H9 (cell line): Measurements from ENCODE around the gene VPS45. TPM values are rescaled to one million over a fixed set of nuclear protein-coding genes. Genes with fewer than 3 reads are reported as not detected.

Source experiments
- DNase-seq: peaks from one replicate; pipeline ENCODE4 v3.0.0-alpha.2; 2017
- H2AFZ ChIP-seq: one replicate; pipeline ENCODE4 v1.6.1; 2013; ENCODE audit warnings: mild to moderate bottlenecking, low read length, control low read depth, moderate library complexity
- H2AK5ac ChIP-seq: 2 replicates; pipeline ENCODE4 v1.6.1; 2013; ENCODE audit warnings: low read length, control low read depth, mixed read lengths; ENCODE audit not compliant: insufficient read length
- H2BK120ac ChIP-seq: one replicate; pipeline ENCODE4 v1.6.1; 2013; ENCODE audit warnings: low read depth, mild to moderate bottlenecking, low read length, control low read depth, inconsistent platforms; ENCODE audit not compliant: poor library complexity, severe bottlenecking
- H2BK12ac ChIP-seq: 2 replicates; pipeline ENCODE4 v1.6.1; 2013; ENCODE audit warnings: low read length, control low read depth, mixed read lengths, low read depth; ENCODE audit not compliant: insufficient read length
- H2BK15ac ChIP-seq: 2 replicates; pipeline ENCODE4 v1.6.1; 2013; ENCODE audit warnings: low read depth, low read length, control low read depth
- H2BK20ac ChIP-seq: one replicate; pipeline ENCODE4 v1.6.1; 2013; ENCODE audit warnings: low read depth, mild to moderate bottlenecking, low read length, control low read depth, inconsistent platforms; ENCODE audit not compliant: poor library complexity, severe bottlenecking
- H2BK5ac ChIP-seq: 2 replicates; pipeline ENCODE4 v1.6.1; 2013; ENCODE audit warnings: low read length, control low read depth, mixed read lengths; ENCODE audit not compliant: insufficient read length
- H3K14ac ChIP-seq: 2 replicates; pipeline ENCODE4 v1.6.1; 2013; ENCODE audit warnings: low read length, control low read depth; ENCODE audit not compliant: insufficient read depth
- H3K18ac ChIP-seq: 2 replicates; pipeline ENCODE4 v1.6.1; 2013; ENCODE audit warnings: low read depth, mild to moderate bottlenecking, mixed read lengths, low read length, control low read depth; ENCODE audit not compliant: insufficient read length
- H3K23ac ChIP-seq: 2 replicates; pipeline ENCODE4 v1.6.1; 2013; ENCODE audit warnings: low read length, control low read depth, mixed read lengths, low read depth; ENCODE audit not compliant: insufficient read length
- H3K23me2 ChIP-seq: 2 replicates; pipeline ENCODE4 v1.6.1; 2013; ENCODE audit warnings: low read depth, mild to moderate bottlenecking, mixed read lengths, low read length, control low read depth; ENCODE audit not compliant: insufficient read length, poor library complexity, severe bottlenecking
- H3K27ac ChIP-seq: 2 replicates; pipeline ENCODE4 v1.5.1; 2013; ENCODE audit warnings: low read length, control low read depth, mixed read lengths, low read depth; ENCODE audit not compliant: insufficient read length
- H3K27me3 ChIP-seq: 2 replicates; pipeline ENCODE4 v1.6.1; 2013; ENCODE audit warnings: low read length, control low read depth, inconsistent platforms; ENCODE audit not compliant: insufficient read depth
- H3K4ac ChIP-seq: 2 replicates; pipeline ENCODE4 v1.6.1; 2013; ENCODE audit warnings: low read depth, mild to moderate bottlenecking, control low read depth, inconsistent platforms, low read length, moderate library complexity
- H3K4me1 ChIP-seq: 2 replicates; pipeline ENCODE4 v1.6.1; 2013; ENCODE audit warnings: low read length, control low read depth, inconsistent platforms; ENCODE audit not compliant: insufficient read depth
- H3K4me2 ChIP-seq: 2 replicates; pipeline ENCODE4 v1.6.1; 2013; ENCODE audit warnings: low read length, control low read depth, mixed read lengths; ENCODE audit not compliant: insufficient read length, insufficient read depth
- H3K56ac ChIP-seq: 2 replicates; pipeline ENCODE4 v1.6.1; 2013; ENCODE audit warnings: low read depth, mild to moderate bottlenecking, mixed read lengths, low read length, control low read depth; ENCODE audit not compliant: insufficient read length
- H3K79me1 ChIP-seq: 2 replicates; pipeline ENCODE4 v1.6.1; 2013; ENCODE audit warnings: low read depth, mild to moderate bottlenecking, moderate library complexity, low read length, control low read depth, inconsistent platforms; ENCODE audit not compliant: insufficient read depth, poor library complexity, severe bottlenecking
- H3K79me2 ChIP-seq: 2 replicates; pipeline ENCODE4 v1.6.1; 2013; ENCODE audit warnings: low read length, control low read depth, inconsistent platforms; ENCODE audit not compliant: insufficient read depth
- H3K9ac ChIP-seq: 2 replicates; pipeline ENCODE4 v1.6.1; 2013; ENCODE audit warnings: low read length, control low read depth, mixed read lengths; ENCODE audit not compliant: insufficient read length; ENCODE audit errors: extremely low read depth
- H3K9me3 ChIP-seq: one replicate; pipeline ENCODE4 v1.6.1; 2013; ENCODE audit warnings: low read depth, low read length, inconsistent platforms; ENCODE audit not compliant: control insufficient read depth
- H3T11ph ChIP-seq: one replicate; pipeline ENCODE4 v1.6.1; 2013; ENCODE audit warnings: mild to moderate bottlenecking, low read length, control low read depth, inconsistent platforms
- H4K20me1 ChIP-seq: one replicate; pipeline ENCODE4 v1.6.1; 2013; ENCODE audit not compliant: control insufficient read depth, insufficient read length, insufficient read depth
- H4K5ac ChIP-seq: 2 replicates; pipeline ENCODE4 v1.6.1; 2013; ENCODE audit warnings: low read depth, mild to moderate bottlenecking, mixed read lengths, low read length, control low read depth; ENCODE audit not compliant: insufficient read length
- H4K8ac ChIP-seq: replicated peaks from 2 replicates; pipeline ENCODE4 v1.6.1; 2013; ENCODE audit warnings: low read length, control low read depth, mixed read lengths, low read depth; ENCODE audit not compliant: insufficient read length
- H4K91ac ChIP-seq: 2 replicates; pipeline ENCODE4 v1.6.1; 2013; ENCODE audit warnings: low read depth, mild to moderate bottlenecking, moderate library complexity, mixed read lengths, low read length, control low read depth; ENCODE audit not compliant: insufficient read length
- H3K27ac Mint-ChIP-seq, 3 experiments: 2 replicates in 2 of 3; 3 replicates in 1 of 3; pipeline ENCODE4 v1.8.0; 2020 to 2021; ENCODE audit warnings: mixed read lengths in 3 of 3, mild to moderate bottlenecking in 1 of 3, moderate library complexity in 1 of 3
- H3K27me3 Mint-ChIP-seq: 2 replicates; pipeline ENCODE4 v1.8.0; 2021; ENCODE audit warnings: low read depth, mild to moderate bottlenecking, moderate library complexity, mixed read lengths
- H3K36me3 Mint-ChIP-seq, 3 experiments: 2 replicates in 2 of 3; 3 replicates in 1 of 3; pipeline ENCODE4 v1.8.0; 2020 to 2021; ENCODE audit warnings: low read depth in 3 of 3, mixed read lengths in 3 of 3; ENCODE audit not compliant: insufficient read depth in 1 of 3
- H3K4me1 Mint-ChIP-seq, 2 experiments: 2 replicates each; pipeline ENCODE4 v1.8.0; 2020; ENCODE audit warnings: mixed read lengths in 2 of 2
- H3K4me3 Mint-ChIP-seq, 2 experiments: 2 replicates in 1 of 2; 3 replicates in 1 of 2; pipeline ENCODE4 v1.8.0; 2020 to 2021; ENCODE audit warnings: mild to moderate bottlenecking in 2 of 2, mixed read lengths in 2 of 2, moderate library complexity in 1 of 2
- H3K9me3 Mint-ChIP-seq, 2 experiments: 2 replicates in 1 of 2; 3 replicates in 1 of 2; pipeline ENCODE4 v1.8.0; 2020; ENCODE audit warnings: mild to moderate bottlenecking in 2 of 2, mixed read lengths in 2 of 2, moderate library complexity in 1 of 2
- WGBS: extraction: QIAGEN DNeasy Blood & Tissue Kit; methylation state at CpG from one replicate; pipeline ENCODE4 v1.1.7; 2013; ENCODE audit warnings: missing lambda C conversion rate, low lambda C conversion rate, mixed read lengths; ENCODE audit not compliant: insufficient read length; ENCODE audit errors: extremely low coverage; 5-methylcytosine and 5-hydroxymethylcytosine counted together
- total RNA-seq: library from RNA; stranded (reverse); gene quantifications from 2 replicates; pipeline ENCODE4 v1.2.1, GENCODE V29; 2021
- TF ChIP-seq, protein P1 (sequence below): fragments of 200-600 bp; sonication (generic); conservative IDR thresholded peaks from 3 replicates; pipeline ENCODE4 v1.8.0; 2021; ENCODE audit warnings: antibody characterized with exemption, mild to moderate bottlenecking

Gene VPS45
- total RNA-seq, 1 experiment from 2014 or later, result 31.8 TPM

DNA sequence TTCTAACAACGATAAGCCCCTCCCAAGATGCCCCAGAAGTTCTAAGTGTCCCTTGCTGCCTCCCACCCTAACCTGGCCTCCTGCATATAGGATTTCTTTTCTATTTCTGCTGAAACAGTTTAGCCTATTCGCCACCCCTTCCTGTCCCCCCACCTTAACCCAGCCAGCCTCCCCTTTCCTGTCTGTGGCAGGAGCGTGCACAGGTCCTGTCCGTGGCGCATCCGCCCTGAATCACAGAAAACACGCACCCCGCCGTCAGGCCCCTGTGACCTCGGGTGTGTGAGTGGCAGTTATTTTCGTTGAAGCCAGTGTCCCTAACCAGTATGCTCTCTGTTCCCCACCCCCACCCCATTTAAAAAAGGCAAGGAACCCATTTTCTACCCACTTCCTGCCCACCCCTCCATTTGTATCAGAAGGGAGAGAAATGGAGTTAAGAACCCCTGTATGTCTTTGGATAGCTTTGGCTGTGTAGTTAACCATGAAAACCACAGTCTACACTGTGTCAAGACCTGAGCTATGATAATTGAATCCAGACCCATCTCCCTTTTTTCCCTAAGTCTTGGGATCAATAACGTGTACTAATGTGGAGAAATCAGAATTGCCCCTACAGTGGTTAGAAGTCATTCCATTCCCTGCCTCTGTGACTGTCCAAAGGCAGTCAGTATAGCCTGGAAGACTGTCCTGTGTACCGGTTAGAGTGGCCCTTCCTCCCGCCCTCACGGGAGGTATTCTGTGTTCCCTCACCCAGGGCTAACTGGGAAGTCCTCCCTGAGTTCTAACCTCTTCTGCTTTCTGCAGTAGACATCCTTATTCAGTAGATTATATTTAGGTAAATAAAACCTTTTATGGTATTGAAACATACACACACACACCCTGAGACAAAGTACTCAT lies 84.0 kb downstream of the VPS45 start:
- peaks cover 33 to 44% (median 40%) of the 10 kb centered on the region in 3 experiments for H3K36me3 Mint-ChIP-seq
- 0 out of 2 replicates have a peak, but pooled peaks cover 4% of the 10 kb centered on the region for H3K79me2 ChIP-seq

More for the DNA sequence above, 84.0 kb downstream of the VPS45 start:
- Histone ChIP-seq H2AK5ac (no peak overlapping the region), H3K18ac (no peak overlapping the region), H3K23me2 (peaks cover 17% of the 10 kb centered on the region), H3K56ac (no peak overlapping the region), H3K4me1 (peaks cover 4% of the 10 kb centered on the region; the same call in 1 of the 2 replicates), H3K79me1 (no peaks in the 10 kb centered on the region), H4K5ac (no peak overlapping the region), H3K4me2 (peak overlapping the region; percentile 74), H4K8ac (no peak overlapping the region), H2BK15ac (no peak overlapping the region), H3K27me3 (no peaks in the 10 kb centered on the region; the same call in 1 of the 2 replicates), H3K23ac (no peak overlapping the region), H2BK120ac (no peak overlapping the region), H2AFZ (no peak overlapping the region), H3T11ph (no peak overlapping the region), H3K14ac (no peak overlapping the region; the same call in 1 of the 2 replicates), H2BK20ac (no peak overlapping the region), H4K20me1 (no peaks in the 10 kb centered on the region), H3K9me3 (no peaks in the 10 kb centered on the region), H2BK5ac (no peak overlapping the region), H4K91ac (no peak overlapping the region), H3K4ac (no peak overlapping the region), H3K27ac (no peak overlapping the region), H3K9ac (peak overlapping the region; percentile 74), H2BK12ac (no peak overlapping the region)
- WGBS, result no CpG with 5 or more reads among the region's 15 CpGs
- Mint-ChIP-seq H3K9me3 (peaks cover 0 to 2% of the 10 kb centered on the region in 2 experiments; a peak in 1 of 5 replicates), H3K27ac (peak overlapping the region in 2 of 3 experiments; percentile 50 to 62; a peak in 3 of 7 replicates), H3K4me1 (peaks cover 23 to 27% of the 10 kb centered on the region in 2 experiments), H3K27me3 (peaks cover 10% of the 10 kb centered on the region), H3K4me3 (peak overlapping the region; percentile 86 to 96)
- DNase-seq, result no peak
- TF ChIP-seq, protein P1, sequence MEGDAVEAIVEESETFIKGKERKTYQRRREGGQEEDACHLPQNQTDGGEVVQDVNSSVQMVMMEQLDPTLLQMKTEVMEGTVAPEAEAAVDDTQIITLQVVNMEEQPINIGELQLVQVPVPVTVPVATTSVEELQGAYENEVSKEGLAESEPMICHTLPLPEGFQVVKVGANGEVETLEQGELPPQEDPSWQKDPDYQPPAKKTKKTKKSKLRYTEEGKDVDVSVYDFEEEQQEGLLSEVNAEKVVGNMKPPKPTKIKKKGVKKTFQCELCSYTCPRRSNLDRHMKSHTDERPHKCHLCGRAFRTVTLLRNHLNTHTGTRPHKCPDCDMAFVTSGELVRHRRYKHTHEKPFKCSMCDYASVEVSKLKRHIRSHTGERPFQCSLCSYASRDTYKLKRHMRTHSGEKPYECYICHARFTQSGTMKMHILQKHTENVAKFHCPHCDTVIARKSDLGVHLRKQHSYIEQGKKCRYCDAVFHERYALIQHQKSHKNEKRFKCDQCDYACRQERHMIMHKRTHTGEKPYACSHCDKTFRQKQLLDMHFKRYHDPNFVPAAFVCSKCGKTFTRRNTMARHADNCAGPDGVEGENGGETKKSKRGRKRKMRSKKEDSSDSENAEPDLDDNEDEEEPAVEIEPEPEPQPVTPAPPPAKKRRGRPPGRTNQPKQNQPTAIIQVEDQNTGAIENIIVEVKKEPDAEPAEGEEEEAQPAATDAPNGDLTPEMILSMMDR, result no peak
